GM13977 (cell line): ENCODE data around the gene FOXP3.

ENCODE experiments used
- DNase-seq: peaks from one replicate; pipeline ENCODE4 v3.0.0; 2012; ENCODE audit warnings: low spot score
- in situ Hi-C: fragments of 300-500 bp; cut with MboI; formaldehyde crosslinking; loops from one replicate; pipeline ENCODE4 v1.12.0; 2022; ENCODE audit warnings: low sequenced_read_pairs, low pct_unique_long_range_greater_than_20kb, mixed read lengths, inconsistent platforms; ENCODE audit not compliant: unreplicated experiment
- TF ChIP-seq, protein P1 (sequence below): IDR thresholded peaks from 2 replicates; pipeline ENCODE4 v1.5.1; 2012; ENCODE audit warnings: mild to moderate bottlenecking, control low read depth; ENCODE audit not compliant: insufficient read depth; ENCODE audit errors: extremely low read depth, missing control alignments

FOXP3 gene

DNA sequence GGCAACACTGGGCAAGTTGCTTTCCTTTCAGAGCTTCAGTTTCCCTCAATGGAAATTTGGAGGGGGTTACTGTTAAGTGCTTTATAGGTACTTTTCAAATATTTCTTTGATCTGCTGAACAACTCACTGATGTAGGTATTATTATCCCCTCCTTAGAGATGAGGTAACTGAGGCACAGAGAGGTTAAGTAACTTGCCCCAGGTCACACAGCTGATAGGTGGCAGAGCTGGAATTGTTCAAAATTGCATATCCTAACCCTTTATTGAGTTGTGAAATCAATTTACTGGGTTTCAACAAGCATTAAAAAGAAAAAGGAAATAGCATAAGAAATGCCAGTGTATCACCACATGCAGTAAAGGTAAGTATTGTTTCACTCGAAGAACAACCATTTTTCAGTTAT is 11.7 kb upstream of the FOXP3 start:
- TF ChIP-seq, protein P1, sequence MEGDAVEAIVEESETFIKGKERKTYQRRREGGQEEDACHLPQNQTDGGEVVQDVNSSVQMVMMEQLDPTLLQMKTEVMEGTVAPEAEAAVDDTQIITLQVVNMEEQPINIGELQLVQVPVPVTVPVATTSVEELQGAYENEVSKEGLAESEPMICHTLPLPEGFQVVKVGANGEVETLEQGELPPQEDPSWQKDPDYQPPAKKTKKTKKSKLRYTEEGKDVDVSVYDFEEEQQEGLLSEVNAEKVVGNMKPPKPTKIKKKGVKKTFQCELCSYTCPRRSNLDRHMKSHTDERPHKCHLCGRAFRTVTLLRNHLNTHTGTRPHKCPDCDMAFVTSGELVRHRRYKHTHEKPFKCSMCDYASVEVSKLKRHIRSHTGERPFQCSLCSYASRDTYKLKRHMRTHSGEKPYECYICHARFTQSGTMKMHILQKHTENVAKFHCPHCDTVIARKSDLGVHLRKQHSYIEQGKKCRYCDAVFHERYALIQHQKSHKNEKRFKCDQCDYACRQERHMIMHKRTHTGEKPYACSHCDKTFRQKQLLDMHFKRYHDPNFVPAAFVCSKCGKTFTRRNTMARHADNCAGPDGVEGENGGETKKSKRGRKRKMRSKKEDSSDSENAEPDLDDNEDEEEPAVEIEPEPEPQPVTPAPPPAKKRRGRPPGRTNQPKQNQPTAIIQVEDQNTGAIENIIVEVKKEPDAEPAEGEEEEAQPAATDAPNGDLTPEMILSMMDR = no peak
- in situ Hi-C loops = no loop called here

DNA sequence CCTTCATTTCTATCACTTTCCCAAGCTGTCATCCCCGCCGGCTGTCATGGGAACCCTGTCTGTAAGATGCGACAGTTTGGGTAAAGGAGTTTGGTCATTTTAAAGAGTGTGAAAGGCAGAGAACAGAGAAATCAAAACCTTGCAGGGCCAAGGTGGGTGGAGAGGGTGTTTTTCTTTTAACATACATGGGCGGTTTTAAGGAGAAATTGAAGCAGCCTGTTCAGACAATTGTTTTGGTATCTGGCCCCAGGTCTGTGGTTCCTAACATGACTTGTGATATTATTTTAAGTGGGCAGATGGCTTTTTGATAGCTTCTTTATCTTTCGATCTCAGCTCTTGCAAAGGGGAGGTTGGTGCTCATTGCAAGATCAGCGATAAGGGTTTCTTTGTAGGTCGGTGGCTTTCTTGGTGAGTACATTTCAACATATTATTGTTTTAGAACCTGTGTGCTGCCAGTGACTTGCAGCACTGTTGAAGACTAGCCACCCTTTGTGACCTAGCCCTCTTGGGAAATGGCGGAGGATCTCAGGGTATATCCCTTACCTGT is 8.7 kb upstream of the FOXP3 start:
- no peak for DNase-seq
- in situ Hi-C loops = no loop called here

More for the DNA sequence above, 11.7 kb upstream of the FOXP3 start:
- no peak for DNase-seq

GRCh38 chrX:49272421-49272820 is 7.9 kb upstream of the FOXP3 start:
- DNase-seq = no peak
- TF ChIP-seq, protein P1 = no peak
- in situ Hi-C loops = no loop called here

More for the DNA sequence above, 8.7 kb upstream of the FOXP3 start:
- TF ChIP-seq, protein P1 = no peak

DNA sequence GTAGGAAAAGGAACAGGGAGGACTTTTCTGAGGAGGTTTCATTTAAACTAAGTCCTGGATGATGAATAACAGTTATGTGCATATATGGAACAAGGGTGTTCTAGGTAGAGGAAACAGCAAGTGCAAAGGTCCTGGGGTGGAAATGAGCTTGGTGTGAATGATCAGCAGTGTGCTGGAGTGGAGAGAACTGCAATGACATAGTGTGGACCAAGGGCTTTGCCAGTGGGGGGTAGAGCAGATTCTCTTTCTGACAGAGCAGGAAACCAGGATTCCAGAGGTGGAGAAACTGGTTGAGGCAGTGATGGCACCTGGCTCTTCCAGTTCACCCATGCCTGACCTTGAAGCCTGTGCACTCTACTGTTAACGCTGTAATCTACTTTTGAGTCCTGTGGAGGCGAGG is 6.8 kb upstream of the FOXP3 start:
- DNase-seq = no peak
- in situ Hi-C loops = no loop called here
- TF ChIP-seq, protein P1 = no peak

- no peak for DNase-seq
- in situ Hi-C loops = no loop called here
- TF ChIP-seq, protein P1 = no peak
Measured at GRCh38 chrX:49270249-49270921, 5.9 kb upstream of the FOXP3 start.

DNA sequence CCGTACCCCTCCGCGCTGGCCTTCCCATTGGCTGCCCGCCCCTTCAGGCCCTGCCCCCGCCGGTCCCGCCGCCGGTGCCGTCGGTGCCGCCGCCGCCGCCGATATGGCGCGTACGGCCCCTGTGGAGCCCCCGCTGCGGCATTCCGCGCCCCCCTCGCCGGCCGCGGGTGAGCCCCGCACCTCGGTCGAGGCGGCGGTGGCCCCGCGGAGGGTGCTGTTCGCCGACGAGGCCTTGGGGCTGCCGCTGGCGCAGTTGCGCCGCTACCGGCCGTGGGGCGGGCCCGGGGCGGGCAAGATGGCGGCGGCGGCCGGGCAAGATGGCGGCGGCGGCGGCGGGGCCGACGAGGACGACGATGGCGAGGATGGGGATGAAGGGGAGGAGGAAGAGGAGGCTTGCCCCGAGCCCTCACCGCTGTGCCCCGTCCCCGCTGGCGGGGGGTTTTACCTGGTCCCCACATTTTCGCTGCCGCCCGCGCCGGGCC is 5.3 kb upstream of the FOXP3 start, which contains the start of gene PPP1R3F:
TSS of gene PPP1R3F (plus strand) at position 27 of the 482 bp plus-strand sequence. CDS start at position 104, 77 bp downstream.
- no peak for DNase-seq
- in situ Hi-C loops = no loop called here
- TF ChIP-seq, protein P1 = no peak
